GM18907 (cell line): Measurements from ENCODE around the gene PXDN.
"Not testable (repeated sequence)": the region's sequence is repeated elsewhere in the genome, so short reads cannot be mapped to it uniquely, and the experiment has no call there.

Experiments used
- ATAC-seq: cut with Tn5 transposase; IDR thresholded peaks from one replicate; pipeline ENCODE4 v1.9.1; 2021; ENCODE audit warnings: mild to moderate bottlenecking, moderate library complexity; ENCODE audit not compliant: unreplicated experiment

PXDN gene

GRCh38 chr2:1724351-1724750, 20.0 kb downstream of the PXDN start:
- ATAC-seq, result not testable (repeated sequence)

- no peak for ATAC-seq
Observed at GRCh38 chr2:1723397-1724042, 20.8 kb downstream of the PXDN start.

- ATAC-seq, result no peak
Observed at GRCh38 chr2:1722692-1723091, 21.6 kb downstream of the PXDN start.

- no peak for ATAC-seq
Observed at GRCh38 chr2:1721706-1722646, 22.3 kb downstream of the PXDN start.

- ATAC-seq, result no peak
Observed at GRCh38 chr2:1718339-1719220, 25.7 kb downstream of the PXDN start.

GRCh38 chr2:1717113-1717512, 27.2 kb downstream of the PXDN start:
- no peak for ATAC-seq

GRCh38 chr2:1716441-1716840, 27.9 kb downstream of the PXDN start:
- no peak for ATAC-seq

- not testable (repeated sequence) for ATAC-seq
Observed at GRCh38 chr2:1716014-1716305, 28.4 kb downstream of the PXDN start.

GRCh38 chr2:1715184-1716013, 28.9 kb downstream of the PXDN start:
- no peak for ATAC-seq

GRCh38 chr2:1714291-1715064, 29.8 kb downstream of the PXDN start:
- no peak for ATAC-seq

- ATAC-seq, result no peak
Observed at GRCh38 chr2:1713839-1714236, 30.5 kb downstream of the PXDN start.

GRCh38 chr2:1713142-1713838, 31.0 kb downstream of the PXDN start:
- no peak for ATAC-seq

- ATAC-seq, result no peak
Observed at GRCh38 chr2:1709946-1710560, 34.3 kb downstream of the PXDN start.

GRCh38 chr2:1709335-1709605, 35.0 kb downstream of the PXDN start:
- no peak for ATAC-seq

- no peak for ATAC-seq
Observed at GRCh38 chr2:1708476-1709334, 35.6 kb downstream of the PXDN start.

- no peak for ATAC-seq
Observed at GRCh38 chr2:1707771-1708418, 36.4 kb downstream of the PXDN start.

- not testable (repeated sequence) for ATAC-seq
Observed at GRCh38 chr2:1706089-1706841, 38.0 kb downstream of the PXDN start.
